Measurements from ENCODE around the gene ZMIZ1. TPM values are rescaled to one million over a fixed set of nuclear protein-coding genes. Genes with fewer than 3 reads are reported as not detected.

The ZMIZ1 gene
- total RNA-seq, 1 experiment from 2014 or later = 28.4 TPM

DNA sequence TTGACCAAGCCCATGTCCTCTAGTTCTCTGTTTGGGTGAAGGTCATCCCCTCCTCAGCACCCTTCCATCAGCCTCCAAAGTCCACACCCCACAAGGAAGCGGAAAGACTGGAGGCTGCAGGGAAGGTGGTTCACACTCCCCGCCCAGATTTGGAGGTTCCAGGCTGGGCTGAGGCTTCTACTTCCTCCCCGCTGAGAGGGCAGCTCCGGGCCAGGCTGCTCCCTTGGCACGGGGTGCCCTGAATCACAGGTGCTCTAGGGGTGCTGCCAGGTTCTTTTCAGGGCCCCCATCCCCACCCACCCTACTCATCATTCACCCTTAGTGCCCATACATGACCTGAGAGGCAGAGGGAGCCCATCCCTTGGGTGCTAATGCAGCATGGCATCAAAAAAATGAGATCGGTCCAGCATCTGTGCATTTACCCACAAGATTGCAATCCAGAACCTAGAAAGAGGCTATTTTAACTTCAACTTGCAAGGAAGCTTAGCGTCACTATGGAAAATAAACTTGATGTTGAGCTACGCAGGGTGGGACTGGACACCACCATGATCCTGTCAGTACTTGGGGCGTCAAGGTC is 47.3 kb upstream of the ZMIZ1 start:
- Histone ChIP-seq H4K20me1 (ENCODE audit: insufficient read depth) (no peaks in the 10 kb centered on the region), H3K4me2 (ENCODE audit: low read length) (no peak overlapping the region), H3K27me3 (ENCODE audit: insufficient read depth, low read length) (no peaks in the 10 kb centered on the region), H3K9me2 (ENCODE audit: insufficient read depth) (no peaks in the 10 kb centered on the region), H3K27ac (ENCODE audit: low read depth, low read length) (no peak overlapping the region), H3K36me3 (ENCODE audit: control insufficient read depth in 1 of 2, insufficient read depth in 2 of 2, low read length in 2 of 2) (no peaks in the 10 kb centered on the region), H3K4me3 (replicated peaks in 1 of 2; ENCODE audit: low read depth in 1 of 2, low read length in 2 of 2) (no peak overlapping the region), H2AFZ (ENCODE audit: low read depth, low read length, poor library complexity, severe bottlenecking) (no peak overlapping the region), H3K9ac (ENCODE audit: low read length) (no peak overlapping the region), H3K9me3 (ENCODE audit: control insufficient read depth in 1 of 2, insufficient read depth in 1 of 2, low read depth in 1 of 2, low read length in 2 of 2) (no peaks in the 10 kb centered on the region; a peak in 1 of 4 replicates), H3K4me1 (ENCODE audit: control insufficient read depth in 1 of 2, insufficient read depth in 2 of 2, low read length in 2 of 2) (peaks cover 0 to 13% of the 10 kb centered on the region in 2 experiments; a peak in 2 of 4 replicates), H3K79me2 (ENCODE audit: insufficient read depth, low read length) (no peaks in the 10 kb centered on the region)
- POLR2A ChIA-PET = no interaction called here
- RAD21 ChIA-PET (ENCODE audit: low non-redundant PET in 1 of 2, low total read pairs in 2 of 2, uncharacterized antibody in 2 of 2, unreplicated experiment in 2 of 2) = no interaction called here
- BruUV-seq (replicated peaks) = no TSS peak
- no peak for ATAC-seq
- CTCF ChIA-PET = no interaction called here
- no peak for DNase-seq (ENCODE audit: low read depth, low spot score)
- no peak for TF ChIP-seq CBX3 (IDR thresholded peaks at IDR 0.05; ENCODE audit: low read depth)
- TF ChIP-seq, protein P1, sequence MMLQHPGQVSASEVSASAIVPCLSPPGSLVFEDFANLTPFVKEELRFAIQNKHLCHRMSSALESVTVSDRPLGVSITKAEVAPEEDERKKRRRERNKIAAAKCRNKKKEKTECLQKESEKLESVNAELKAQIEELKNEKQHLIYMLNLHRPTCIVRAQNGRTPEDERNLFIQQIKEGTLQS (IDR thresholded peaks at IDR 0.05) = no peak
- intact Hi-C loops (cut with micrococcal nuclease) = no loop called here

DNA sequence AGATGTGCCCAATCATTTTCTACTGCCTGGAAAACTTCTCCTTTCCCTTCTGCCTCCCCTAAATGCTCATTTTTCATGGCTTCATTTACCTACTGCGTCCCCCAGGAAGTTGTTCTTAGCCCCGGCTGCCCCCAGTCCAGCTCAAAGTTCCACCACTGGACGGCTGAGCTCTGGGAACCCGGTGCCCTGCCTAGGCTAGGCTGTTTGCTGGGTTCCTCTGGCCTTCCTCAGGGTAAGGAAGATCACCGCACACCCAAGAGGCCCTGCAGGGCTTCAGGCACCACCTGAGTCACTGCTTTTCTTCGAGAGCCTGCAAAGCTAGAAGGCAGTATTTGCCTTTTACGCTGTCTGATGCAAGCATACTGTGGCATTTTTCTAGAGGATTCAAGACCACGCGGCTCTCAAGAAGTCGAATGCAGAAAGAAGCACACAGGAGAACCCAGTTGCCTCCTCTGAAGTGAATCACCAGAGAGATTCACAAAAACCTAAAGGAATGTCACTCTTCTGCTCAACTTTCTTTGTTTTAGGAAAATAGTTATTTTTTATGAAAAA is 46.7 kb upstream of the ZMIZ1 start:
- ChIA-PET POLR2A (no interaction called here), CTCF (no interaction called here), RAD21 (ENCODE audit: low non-redundant PET in 1 of 2, low total read pairs in 2 of 2, uncharacterized antibody in 2 of 2, unreplicated experiment in 2 of 2) (no interaction called here)
- Histone ChIP-seq H3K79me2 (ENCODE audit: insufficient read depth, low read length) (no peaks in the 10 kb centered on the region), H3K27me3 (ENCODE audit: insufficient read depth, low read length) (no peaks in the 10 kb centered on the region), H3K9me3 (ENCODE audit: control insufficient read depth in 1 of 2, insufficient read depth in 1 of 2, low read depth in 1 of 2, low read length in 2 of 2) (no peaks in the 10 kb centered on the region; a peak in 1 of 4 replicates), H2AFZ (ENCODE audit: low read depth, low read length, poor library complexity, severe bottlenecking) (peak overlapping the region; percentile 77), H3K4me3 (replicated peaks in 1 of 2; ENCODE audit: low read depth in 1 of 2, low read length in 2 of 2) (no peak overlapping the region), H3K36me3 (ENCODE audit: control insufficient read depth in 1 of 2, insufficient read depth in 2 of 2, low read length in 2 of 2) (no peaks in the 10 kb centered on the region), H3K4me1 (ENCODE audit: control insufficient read depth in 1 of 2, insufficient read depth in 2 of 2, low read length in 2 of 2) (peaks cover 0 to 13% of the 10 kb centered on the region in 2 experiments; a peak in 2 of 4 replicates), H3K4me2 (ENCODE audit: low read length) (peak overlapping the region; percentile 65; the same call in 1 of the 2 replicates), H4K20me1 (ENCODE audit: insufficient read depth) (no peaks in the 10 kb centered on the region), H3K9ac (ENCODE audit: low read length) (no peak overlapping the region), H3K9me2 (ENCODE audit: insufficient read depth) (no peaks in the 10 kb centered on the region), H3K27ac (ENCODE audit: low read depth, low read length) (no peak overlapping the region)
- intact Hi-C loops (cut with micrococcal nuclease) = no loop called here
- no TSS peak for BruUV-seq (replicated peaks)
- no peak for DNase-seq (ENCODE audit: low read depth, low spot score)
- ATAC-seq = no peak
- TF ChIP-seq, protein P2, sequence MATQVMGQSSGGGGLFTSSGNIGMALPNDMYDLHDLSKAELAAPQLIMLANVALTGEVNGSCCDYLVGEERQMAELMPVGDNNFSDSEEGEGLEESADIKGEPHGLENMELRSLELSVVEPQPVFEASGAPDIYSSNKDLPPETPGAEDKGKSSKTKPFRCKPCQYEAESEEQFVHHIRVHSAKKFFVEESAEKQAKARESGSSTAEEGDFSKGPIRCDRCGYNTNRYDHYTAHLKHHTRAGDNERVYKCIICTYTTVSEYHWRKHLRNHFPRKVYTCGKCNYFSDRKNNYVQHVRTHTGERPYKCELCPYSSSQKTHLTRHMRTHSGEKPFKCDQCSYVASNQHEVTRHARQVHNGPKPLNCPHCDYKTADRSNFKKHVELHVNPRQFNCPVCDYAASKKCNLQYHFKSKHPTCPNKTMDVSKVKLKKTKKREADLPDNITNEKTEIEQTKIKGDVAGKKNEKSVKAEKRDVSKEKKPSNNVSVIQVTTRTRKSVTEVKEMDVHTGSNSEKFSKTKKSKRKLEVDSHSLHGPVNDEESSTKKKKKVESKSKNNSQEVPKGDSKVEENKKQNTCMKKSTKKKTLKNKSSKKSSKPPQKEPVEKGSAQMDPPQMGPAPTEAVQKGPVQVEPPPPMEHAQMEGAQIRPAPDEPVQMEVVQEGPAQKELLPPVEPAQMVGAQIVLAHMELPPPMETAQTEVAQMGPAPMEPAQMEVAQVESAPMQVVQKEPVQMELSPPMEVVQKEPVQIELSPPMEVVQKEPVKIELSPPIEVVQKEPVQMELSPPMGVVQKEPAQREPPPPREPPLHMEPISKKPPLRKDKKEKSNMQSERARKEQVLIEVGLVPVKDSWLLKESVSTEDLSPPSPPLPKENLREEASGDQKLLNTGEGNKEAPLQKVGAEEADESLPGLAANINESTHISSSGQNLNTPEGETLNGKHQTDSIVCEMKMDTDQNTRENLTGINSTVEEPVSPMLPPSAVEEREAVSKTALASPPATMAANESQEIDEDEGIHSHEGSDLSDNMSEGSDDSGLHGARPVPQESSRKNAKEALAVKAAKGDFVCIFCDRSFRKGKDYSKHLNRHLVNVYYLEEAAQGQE (IDR thresholded peaks at IDR 0.05; ENCODE audit: low read depth) = no peak
- TF ChIP-seq, protein P3, sequence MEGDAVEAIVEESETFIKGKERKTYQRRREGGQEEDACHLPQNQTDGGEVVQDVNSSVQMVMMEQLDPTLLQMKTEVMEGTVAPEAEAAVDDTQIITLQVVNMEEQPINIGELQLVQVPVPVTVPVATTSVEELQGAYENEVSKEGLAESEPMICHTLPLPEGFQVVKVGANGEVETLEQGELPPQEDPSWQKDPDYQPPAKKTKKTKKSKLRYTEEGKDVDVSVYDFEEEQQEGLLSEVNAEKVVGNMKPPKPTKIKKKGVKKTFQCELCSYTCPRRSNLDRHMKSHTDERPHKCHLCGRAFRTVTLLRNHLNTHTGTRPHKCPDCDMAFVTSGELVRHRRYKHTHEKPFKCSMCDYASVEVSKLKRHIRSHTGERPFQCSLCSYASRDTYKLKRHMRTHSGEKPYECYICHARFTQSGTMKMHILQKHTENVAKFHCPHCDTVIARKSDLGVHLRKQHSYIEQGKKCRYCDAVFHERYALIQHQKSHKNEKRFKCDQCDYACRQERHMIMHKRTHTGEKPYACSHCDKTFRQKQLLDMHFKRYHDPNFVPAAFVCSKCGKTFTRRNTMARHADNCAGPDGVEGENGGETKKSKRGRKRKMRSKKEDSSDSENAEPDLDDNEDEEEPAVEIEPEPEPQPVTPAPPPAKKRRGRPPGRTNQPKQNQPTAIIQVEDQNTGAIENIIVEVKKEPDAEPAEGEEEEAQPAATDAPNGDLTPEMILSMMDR (IDR thresholded peaks at IDR 0.05 in 2 of 3, conservative IDR thresholded peaks at IDR 0.05 in 1 of 3; ENCODE audit: borderline replicate concordance in 1 of 3, insufficient read depth in 1 of 3, low read depth in 2 of 3, low read length in 2 of 3) = no peak
- no peak for TF ChIP-seq ELF1 (IDR thresholded peaks at IDR 0.05; ENCODE audit: borderline replicate concordance, low read depth)
- TF ChIP-seq, protein P4, sequence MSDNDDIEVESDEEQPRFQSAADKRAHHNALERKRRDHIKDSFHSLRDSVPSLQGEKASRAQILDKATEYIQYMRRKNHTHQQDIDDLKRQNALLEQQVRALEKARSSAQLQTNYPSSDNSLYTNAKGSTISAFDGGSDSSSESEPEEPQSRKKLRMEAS (IDR thresholded peaks at IDR 0.05) = no peak
- TF ChIP-seq SP1 (IDR thresholded peaks at IDR 0.05; ENCODE audit: low read depth) = no peak
- TF ChIP-seq ZNF274 (IDR thresholded peaks at IDR 0.05; ENCODE audit: low read depth, low read length) = no peak
- TF ChIP-seq, protein P1 (IDR thresholded peaks at IDR 0.05) = no peak
- no peak for TF ChIP-seq POLR2AphosphoS5 (IDR thresholded peaks at IDR 0.05; ENCODE audit: low read depth, low read length)
- TF ChIP-seq EZH2phosphoT487 (IDR thresholded peaks at IDR 0.05; ENCODE audit: borderline replicate concordance) = no peak
- no peak for TF ChIP-seq CEBPB (IDR thresholded peaks at IDR 0.05; ENCODE audit: low read depth)
- TF ChIP-seq SIN3A (IDR thresholded peaks at IDR 0.05; ENCODE audit: low read depth) = no peak
- TF ChIP-seq YY1 (IDR thresholded peaks at IDR 0.05; ENCODE audit: extremely low read depth, insufficient replicate concordance, low read depth, low read length) = no peak
- no peak for TF ChIP-seq CBX3 (IDR thresholded peaks at IDR 0.05; ENCODE audit: low read depth)
